H1 (cell line): Measurements from ENCODE around the gene ALDH7A1. TPM values are rescaled to one million over a fixed set of nuclear protein-coding genes. Genes with fewer than 3 reads are reported as not detected.

ENCODE experiments used
- POU5F1 ChIP-seq: IDR thresholded peaks from 2 replicates; pipeline ENCODE4 v1.6.1; 2011; ENCODE audit warnings: low read depth, mild to moderate bottlenecking, low read length, moderate library complexity
- USF2 ChIP-seq: IDR thresholded peaks from 2 replicates; pipeline ENCODE4 v1.6.1; 2011; ENCODE audit warnings: low read length, improper control_type of control experiment
- polyA plus RNA-seq, 7 experiments: library from polyadenylated mRNA; depleted of rRNA in 3 of 7; stranded (reverse) in 5 of 7; unstranded in 2 of 7; fragments of >200 nt in 5 of 7; fragments of 200-250 nt in 2 of 7; gene quantifications; 1 replicate in 5 of 7; 2 replicates in 1 of 7; 4 replicates in 1 of 7; pipeline versions ENCODE4 v1.2.1 to v1.2.3, GENCODE V29; 2011 to 2013; ENCODE audit warnings: missing spikeins in 2 of 7, mixed read lengths in 2 of 7
- total RNA-seq: library from RNA; stranded (reverse); fragmentation: NEBNext Ultra II Directional; extraction: Animal tissue kit (Norgen Biotek cat#: 25700); gene quantifications from 2 replicates; pipeline ENCODE4 v1.2.1, GENCODE V29; 2021

ALDH7A1 gene
- total and polyA plus RNA-seq, 2 of the 8 experiments (the other 6 are each of a cell fraction or from before 2014, with no cell fraction given): 99.6 to 225 TPM

GRCh38 chr5:126492939-126493338, 102.1 kb downstream of the ALDH7A1 start (continued):
- TF ChIP-seq USF2 (no peak), POU5F1 (no peak)
